Neural cell (in vitro differentiated cells): ENCODE data around the gene GLT6D1. TPM values are rescaled to one million over a fixed set of nuclear protein-coding genes. Genes with fewer than 3 reads are reported as not detected.
"Not testable (repeated sequence)": the region's sequence is repeated elsewhere in the genome, so short reads cannot be mapped to it uniquely, and the experiment has no call there.

ENCODE experiments used
- H2AFZ ChIP-seq: fragments of 200-600, 300-800 bp; sonication (generic), shearing (Covaris generic); 2 replicates; pipeline ENCODE4 v1.6.0; 2014; ENCODE audit warnings: low read depth, mild to moderate bottlenecking, antibody characterized with exemption, low read length, moderate library complexity
- H3F3A ChIP-seq: fragments of 200-600 bp; shearing (Covaris generic); 2 replicates; pipeline ENCODE4 v1.6.1; 2016; ENCODE audit warnings: mild to moderate bottlenecking, moderate library complexity, mixed read lengths, antibody characterized with exemption, low read length; ENCODE audit not compliant: insufficient read depth, poor library complexity, severe bottlenecking
- H3K27ac ChIP-seq: fragments of 200-600, 300-800 bp; sonication (generic), shearing (Covaris generic); 2 replicates; pipeline ENCODE4 v1.5.1; 2014; ENCODE audit warnings: mild to moderate bottlenecking, low read length, moderate library complexity
- H3K27me3 ChIP-seq: fragments of 300-800, 200-600 bp; sonication (generic), shearing (Covaris generic); 2 replicates; pipeline ENCODE4 v1.6.0; 2014; ENCODE audit warnings: mild to moderate bottlenecking, low read depth, low read length, moderate library complexity; ENCODE audit not compliant: insufficient read depth
- H3K36me3 ChIP-seq: fragments of 300-800, 200-600 bp; sonication (generic), shearing (Covaris generic); 2 replicates; pipeline ENCODE4 v1.5.1; 2014; ENCODE audit warnings: mild to moderate bottlenecking, antibody characterized with exemption, low read length, moderate library complexity; ENCODE audit not compliant: insufficient read depth
- H3K4me2 ChIP-seq: fragments of 300-800, 200-600 bp; sonication (generic), shearing (Covaris generic); 2 replicates; pipeline ENCODE4 v1.6.0; 2014; ENCODE audit warnings: mild to moderate bottlenecking, low read length
- H3K4me3 ChIP-seq: fragments of 300-800, 200-600 bp; sonication (generic), shearing (Covaris generic); 2 replicates; pipeline ENCODE4 v1.5.1; 2014; ENCODE audit warnings: mild to moderate bottlenecking, low read length, moderate library complexity
- H3K79me2 ChIP-seq: fragments of 200-600 bp; shearing (Covaris generic); replicated peaks from 2 replicates; pipeline ENCODE4 v1.6.0; 2014; ENCODE audit warnings: mild to moderate bottlenecking, low read length, moderate library complexity; ENCODE audit not compliant: insufficient read depth
- H3K9ac ChIP-seq: fragments of 300-800, 200-600 bp; sonication (generic), shearing (Covaris generic); 2 replicates; pipeline ENCODE4 v1.6.1; 2016; ENCODE audit warnings: mild to moderate bottlenecking, low read length, mixed read lengths
- H3K9me2 ChIP-seq: fragments of 200-600 bp; shearing (Covaris generic); 2 replicates; pipeline ENCODE4 v1.6.1; 2016; ENCODE audit warnings: mild to moderate bottlenecking, low read length, mixed read lengths; ENCODE audit not compliant: insufficient read depth
- H3K9me3 ChIP-seq: fragments of 200-600, 300-800 bp; sonication (generic), shearing (Covaris generic); 2 replicates; pipeline ENCODE4 v1.6.1; 2016; ENCODE audit warnings: mild to moderate bottlenecking, mixed run types, low read length, moderate library complexity, mixed read lengths
- H4K20me1 ChIP-seq: fragments of 200-600 bp; shearing (Covaris generic); 2 replicates; pipeline ENCODE4 v1.6.1; 2016; ENCODE audit warnings: mild to moderate bottlenecking, mixed run types; ENCODE audit not compliant: insufficient read depth
- EP300 ChIP-seq: fragments of 450-650 bp; conservative IDR thresholded peaks from 2 replicates; pipeline ENCODE4 v1.6.1; 2014; ENCODE audit warnings: antibody characterized with exemption, mild to moderate bottlenecking, moderate library complexity; ENCODE audit not compliant: poor library complexity, severe bottlenecking
- EZH2 ChIP-seq: fragments of 200-600, 300-800 bp; shearing (Covaris generic), sonication (generic); IDR thresholded peaks from 2 replicates; pipeline ENCODE4 v1.6.1; 2014; ENCODE audit warnings: antibody characterized with exemption, low read length, borderline replicate concordance, mild to moderate bottlenecking; ENCODE audit not compliant: insufficient read depth, poor library complexity, severe bottlenecking
- MXI1 ChIP-seq: fragments of 450-650 bp; conservative IDR thresholded peaks from 2 replicates; pipeline ENCODE4 v1.6.1; 2014; ENCODE audit warnings: antibody characterized with exemption, mild to moderate bottlenecking; ENCODE audit not compliant: poor library complexity, severe bottlenecking
- POLR2AphosphoS5 ChIP-seq: IDR thresholded peaks from 2 replicates; pipeline ENCODE4 v1.6.1; 2012
- RAD21 ChIP-seq: fragments of 450-650 bp; conservative IDR thresholded peaks from 2 replicates; pipeline ENCODE4 v1.6.1; 2014; ENCODE audit warnings: antibody characterized with exemption, mild to moderate bottlenecking, moderate library complexity
- SMC3 ChIP-seq: fragments of 450-650 bp; conservative IDR thresholded peaks from 2 replicates; pipeline ENCODE4 v1.6.1; 2014; ENCODE audit warnings: antibody characterized with exemption, mild to moderate bottlenecking, moderate library complexity; ENCODE audit not compliant: poor library complexity
- TAF1 ChIP-seq: IDR thresholded peaks from 2 replicates; pipeline ENCODE4 v1.6.1; 2012; ENCODE audit warnings: low read depth
- polyA plus RNA-seq: library from polyadenylated mRNA; depleted of rRNA; stranded (reverse); fragments of >200 nt; gene quantifications from 2 replicates; pipeline ENCODE4 v1.2.3, GENCODE V29; 2014
- TF ChIP-seq, protein P1 (sequence below): fragments of 450-650 bp; IDR thresholded peaks from 2 replicates; pipeline ENCODE4 v1.5.1; 2014; ENCODE audit warnings: antibody characterized with exemption, mild to moderate bottlenecking, moderate library complexity; ENCODE audit not compliant: poor library complexity, severe bottlenecking
- TF ChIP-seq, protein P2 (sequence below): IDR thresholded peaks from 2 replicates; pipeline ENCODE4 v1.6.1; 2012; ENCODE audit warnings: borderline replicate concordance

GLT6D1 gene
- polyA plus RNA-seq, 1 donor from 2014 or later, result not detected

DNA sequence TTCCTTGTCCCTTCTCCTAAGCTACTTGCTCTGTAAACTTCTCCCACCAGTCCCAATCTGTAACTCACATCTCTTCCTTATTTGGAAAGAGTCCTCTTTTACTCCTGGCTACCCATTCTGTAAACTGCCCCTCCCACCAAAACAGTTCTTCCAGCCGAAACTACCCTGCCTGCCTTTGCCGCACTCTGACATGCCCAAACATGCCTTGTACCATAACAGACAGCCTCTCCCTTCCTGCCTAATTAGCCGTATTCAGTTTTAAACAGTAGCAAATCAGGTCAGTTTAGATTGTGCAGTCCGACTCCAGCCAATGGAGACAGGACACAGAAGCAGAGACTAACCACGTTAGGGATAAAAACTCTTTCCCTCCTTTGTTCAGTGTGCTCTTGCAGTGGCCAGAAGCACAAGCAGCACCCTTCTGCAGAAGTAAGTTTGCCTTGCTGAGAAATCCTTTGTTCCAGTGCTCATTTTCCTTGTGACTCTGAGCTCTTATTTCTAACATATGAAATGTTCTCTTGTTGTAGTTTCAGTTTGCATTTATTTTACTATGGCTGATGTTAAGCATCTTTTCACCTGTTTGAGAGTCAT lies 5.4 kb upstream of the GLT6D1 start:
- Histone ChIP-seq H3K36me3 (no peaks in the 10 kb centered on the region), H4K20me1 (no peaks in the 10 kb centered on the region), H3K4me2 (no peak overlapping the region), H2AFZ (no peak overlapping the region), H3K27me3 (no peaks in the 10 kb centered on the region), H3K9me2 (no peaks in the 10 kb centered on the region), H3K4me3 (peak overlapping the region; percentile 37), H3K9ac (peak overlapping the region; percentile 21), H3K27ac (peak overlapping the region; percentile 3), H3K79me2 (peaks cover 21% of the 10 kb centered on the region), H3F3A (no peaks in the 10 kb centered on the region), H3K9me3 (no peaks in the 10 kb centered on the region)
- TF ChIP-seq TAF1 (peak; percentile 29), MXI1 (no peak), EP300 (no peak)

DNA sequence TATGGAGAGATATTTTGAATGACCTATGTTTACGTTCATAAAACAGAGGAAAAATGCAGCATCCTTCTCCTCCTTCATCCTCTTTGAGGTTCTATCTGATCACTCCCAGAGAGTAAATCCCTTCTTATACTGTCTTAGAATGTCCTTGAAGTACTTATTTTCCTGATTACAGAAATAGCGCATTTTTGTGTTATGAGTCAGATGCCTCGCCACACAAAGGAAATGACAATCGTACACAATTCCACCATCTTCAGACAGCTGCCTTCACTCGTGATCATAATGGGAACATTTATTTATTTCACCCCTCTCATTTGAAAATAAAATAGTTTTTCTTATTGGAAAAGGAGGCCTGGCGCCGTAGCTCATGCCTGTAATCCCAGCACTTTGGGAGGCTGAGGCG lies 2.4 kb upstream of the GLT6D1 start:
- Histone ChIP-seq H3K36me3 (no peaks in the 10 kb centered on the region), H3K4me2 (no peak overlapping the region)
- TF ChIP-seq MXI1, result no peak

DNA sequence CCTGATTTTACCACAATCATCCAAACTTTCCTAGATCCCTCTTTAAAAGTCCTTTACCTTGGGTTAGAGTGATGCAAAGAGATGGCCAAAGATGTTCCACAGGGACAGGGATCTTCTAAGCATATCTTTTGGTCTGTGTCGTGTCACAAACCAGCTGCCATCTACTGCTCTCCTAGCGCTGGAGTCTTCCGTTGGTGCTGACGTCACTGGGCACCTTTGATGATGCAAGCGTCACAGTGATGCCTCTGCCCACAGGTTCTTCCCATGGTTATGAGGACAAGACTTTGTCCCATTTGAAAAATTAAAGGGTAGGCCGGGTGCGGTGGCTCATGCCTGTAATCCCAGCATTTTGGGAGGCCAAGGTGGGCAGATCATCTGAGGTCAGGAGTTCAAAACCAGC lies 1.7 kb upstream of the GLT6D1 start:
- TF ChIP-seq SMC3 (no peak), EP300 (no peak), TAF1 (no peak), MXI1 (no peak), POLR2AphosphoS5 (no peak), RAD21 (no peak), EZH2 (no peak)
- TF ChIP-seq, protein P1, sequence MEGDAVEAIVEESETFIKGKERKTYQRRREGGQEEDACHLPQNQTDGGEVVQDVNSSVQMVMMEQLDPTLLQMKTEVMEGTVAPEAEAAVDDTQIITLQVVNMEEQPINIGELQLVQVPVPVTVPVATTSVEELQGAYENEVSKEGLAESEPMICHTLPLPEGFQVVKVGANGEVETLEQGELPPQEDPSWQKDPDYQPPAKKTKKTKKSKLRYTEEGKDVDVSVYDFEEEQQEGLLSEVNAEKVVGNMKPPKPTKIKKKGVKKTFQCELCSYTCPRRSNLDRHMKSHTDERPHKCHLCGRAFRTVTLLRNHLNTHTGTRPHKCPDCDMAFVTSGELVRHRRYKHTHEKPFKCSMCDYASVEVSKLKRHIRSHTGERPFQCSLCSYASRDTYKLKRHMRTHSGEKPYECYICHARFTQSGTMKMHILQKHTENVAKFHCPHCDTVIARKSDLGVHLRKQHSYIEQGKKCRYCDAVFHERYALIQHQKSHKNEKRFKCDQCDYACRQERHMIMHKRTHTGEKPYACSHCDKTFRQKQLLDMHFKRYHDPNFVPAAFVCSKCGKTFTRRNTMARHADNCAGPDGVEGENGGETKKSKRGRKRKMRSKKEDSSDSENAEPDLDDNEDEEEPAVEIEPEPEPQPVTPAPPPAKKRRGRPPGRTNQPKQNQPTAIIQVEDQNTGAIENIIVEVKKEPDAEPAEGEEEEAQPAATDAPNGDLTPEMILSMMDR, result no peak
- TF ChIP-seq, protein P2, sequence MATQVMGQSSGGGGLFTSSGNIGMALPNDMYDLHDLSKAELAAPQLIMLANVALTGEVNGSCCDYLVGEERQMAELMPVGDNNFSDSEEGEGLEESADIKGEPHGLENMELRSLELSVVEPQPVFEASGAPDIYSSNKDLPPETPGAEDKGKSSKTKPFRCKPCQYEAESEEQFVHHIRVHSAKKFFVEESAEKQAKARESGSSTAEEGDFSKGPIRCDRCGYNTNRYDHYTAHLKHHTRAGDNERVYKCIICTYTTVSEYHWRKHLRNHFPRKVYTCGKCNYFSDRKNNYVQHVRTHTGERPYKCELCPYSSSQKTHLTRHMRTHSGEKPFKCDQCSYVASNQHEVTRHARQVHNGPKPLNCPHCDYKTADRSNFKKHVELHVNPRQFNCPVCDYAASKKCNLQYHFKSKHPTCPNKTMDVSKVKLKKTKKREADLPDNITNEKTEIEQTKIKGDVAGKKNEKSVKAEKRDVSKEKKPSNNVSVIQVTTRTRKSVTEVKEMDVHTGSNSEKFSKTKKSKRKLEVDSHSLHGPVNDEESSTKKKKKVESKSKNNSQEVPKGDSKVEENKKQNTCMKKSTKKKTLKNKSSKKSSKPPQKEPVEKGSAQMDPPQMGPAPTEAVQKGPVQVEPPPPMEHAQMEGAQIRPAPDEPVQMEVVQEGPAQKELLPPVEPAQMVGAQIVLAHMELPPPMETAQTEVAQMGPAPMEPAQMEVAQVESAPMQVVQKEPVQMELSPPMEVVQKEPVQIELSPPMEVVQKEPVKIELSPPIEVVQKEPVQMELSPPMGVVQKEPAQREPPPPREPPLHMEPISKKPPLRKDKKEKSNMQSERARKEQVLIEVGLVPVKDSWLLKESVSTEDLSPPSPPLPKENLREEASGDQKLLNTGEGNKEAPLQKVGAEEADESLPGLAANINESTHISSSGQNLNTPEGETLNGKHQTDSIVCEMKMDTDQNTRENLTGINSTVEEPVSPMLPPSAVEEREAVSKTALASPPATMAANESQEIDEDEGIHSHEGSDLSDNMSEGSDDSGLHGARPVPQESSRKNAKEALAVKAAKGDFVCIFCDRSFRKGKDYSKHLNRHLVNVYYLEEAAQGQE, result no peak
- no peaks in the 10 kb centered on the region for H3K36me3 ChIP-seq
- H3K9me3 ChIP-seq, result no peaks in the 10 kb centered on the region
- H3K27me3 ChIP-seq, result no peaks in the 10 kb centered on the region
- H3K79me2 ChIP-seq, result peaks cover 16% of the 10 kb centered on the region
- H4K20me1 ChIP-seq, result no peaks in the 10 kb centered on the region
- no peak overlapping the region for H2AFZ ChIP-seq
- H3K4me2 ChIP-seq, result no peak overlapping the region
- no peaks in the 10 kb centered on the region for H3F3A ChIP-seq
- no peaks in the 10 kb centered on the region for H3K9me2 ChIP-seq
- H3K4me3 ChIP-seq, result no peak overlapping the region
- no peak overlapping the region for H3K27ac ChIP-seq
- no peak overlapping the region for H3K9ac ChIP-seq

More for the DNA sequence above, 2.4 kb upstream of the GLT6D1 start:
- peaks cover 19% of the 10 kb centered on the region for H3K79me2 ChIP-seq
- H3K4me3 ChIP-seq, result no peak overlapping the region
- no peaks in the 10 kb centered on the region for H3K9me3 ChIP-seq
- H4K20me1 ChIP-seq, result no peaks in the 10 kb centered on the region
- no peak overlapping the region for H3K27ac ChIP-seq
- H3K27me3 ChIP-seq, result no peaks in the 10 kb centered on the region
- no peak overlapping the region for H2AFZ ChIP-seq
- H3K9ac ChIP-seq, result no peak overlapping the region
- H3K9me2 ChIP-seq, result no peaks in the 10 kb centered on the region
- no peaks in the 10 kb centered on the region for H3F3A ChIP-seq

DNA sequence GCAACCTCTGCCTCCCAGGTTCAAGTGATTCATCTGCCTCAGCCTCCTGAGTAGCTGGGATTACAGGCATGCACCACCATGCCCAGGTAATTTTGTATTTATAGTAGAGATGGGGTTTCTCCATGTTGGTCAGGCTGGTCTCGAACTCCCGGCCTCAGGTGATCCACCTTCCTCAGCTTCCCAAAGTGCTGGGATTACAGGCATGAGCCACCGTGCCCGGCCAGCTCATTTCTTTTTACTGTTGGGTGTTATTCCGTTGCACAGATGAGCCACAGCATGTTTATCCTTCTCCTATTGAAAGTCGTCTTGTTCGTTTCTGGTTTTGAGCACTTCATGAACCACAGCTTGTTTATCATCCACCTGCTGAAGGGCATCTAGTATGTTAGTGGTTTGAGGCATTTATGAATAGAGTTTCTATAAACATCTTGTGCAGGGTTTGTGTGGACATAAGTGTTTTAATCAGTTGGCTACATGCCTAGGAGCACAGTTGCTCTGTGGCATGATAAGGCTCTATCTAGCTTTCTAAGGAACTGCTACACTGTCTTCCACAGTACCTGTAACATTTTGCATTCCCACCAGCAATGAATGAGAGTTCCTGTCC lies 2.3 kb downstream of the GLT6D1 start:
- not testable (repeated sequence) for H3F3A ChIP-seq, H2AFZ ChIP-seq, H3K27me3 ChIP-seq, H3K9me3 ChIP-seq, H3K27ac ChIP-seq, H3K4me2 ChIP-seq, H3K9me2 ChIP-seq, H3K79me2 ChIP-seq, H3K4me3 ChIP-seq, H4K20me1 ChIP-seq, H3K36me3 ChIP-seq, H3K9ac ChIP-seq
